Fibroblast of lung (primary cell): ENCODE data around the gene LGALS1. TPM values are rescaled to one million over a fixed set of nuclear protein-coding genes. Genes with fewer than 3 reads are reported as not detected.
A peak's percentile ranks its signal among the peaks of the same experiment; 100 is the strongest.

ENCODE experiments used
- DNase-seq, 2 donors: peaks; one replicate each; pipeline versions ENCODE4 v3.0.0 to v3.0.0-alpha.2; 2010; ENCODE audit warnings: low read depth in 2 of 2
- H2AFZ ChIP-seq: 2 replicates; pipeline ENCODE4 v1.5.1; 2012; ENCODE audit warnings: low read length, control low read depth, inconsistent platforms
- H3K27ac ChIP-seq: 2 replicates; pipeline ENCODE4 v1.5.1; 2011; ENCODE audit warnings: low read length, control low read depth; ENCODE audit not compliant: insufficient read depth
- H3K27me3 ChIP-seq: 2 replicates; pipeline ENCODE4 v1.5.1; 2011; ENCODE audit warnings: mild to moderate bottlenecking, low read length; ENCODE audit not compliant: control insufficient read depth, insufficient read depth
- H3K36me3 ChIP-seq: 2 replicates; pipeline ENCODE4 v1.5.1; 2011; ENCODE audit warnings: low read length; ENCODE audit not compliant: control insufficient read depth, insufficient read depth
- H3K4me1 ChIP-seq: 2 replicates; pipeline ENCODE4 v1.5.1; 2011; ENCODE audit warnings: low read length; ENCODE audit not compliant: control insufficient read depth, insufficient read depth; ENCODE audit errors: extremely low read depth
- H3K4me2 ChIP-seq: 2 replicates; pipeline ENCODE4 v1.5.1; 2011; ENCODE audit warnings: low read length, control low read depth; ENCODE audit not compliant: insufficient read depth; ENCODE audit errors: extremely low read depth
- H3K4me3 ChIP-seq, 4 experiments: fragments of 200-600 bp in 1 of 4; sonication (generic) in 1 of 4; replicated peaks in 1 of 4; 2 replicates each; pipeline ENCODE4 v1.5.1; 2011 to 2016; ENCODE audit warnings: low read length in 4 of 4, low read depth in 3 of 4, mild to moderate bottlenecking in 3 of 4, control low read depth in 2 of 4, inconsistent platforms in 1 of 4, mixed read lengths in 1 of 4; ENCODE audit not compliant: insufficient read depth in 1 of 4; ENCODE audit errors: control extremely low read depth in 1 of 4
- H3K79me2 ChIP-seq: 2 replicates; pipeline ENCODE4 v1.5.1; 2012; ENCODE audit warnings: mild to moderate bottlenecking, low read length, inconsistent platforms; ENCODE audit not compliant: control insufficient read depth, insufficient read depth
- H3K9ac ChIP-seq: 2 replicates; pipeline ENCODE4 v1.5.1; 2011; ENCODE audit warnings: mild to moderate bottlenecking, low read length, control low read depth; ENCODE audit not compliant: insufficient read depth
- H3K9me3 ChIP-seq: 2 replicates; pipeline ENCODE4 v1.5.1; 2012; ENCODE audit warnings: low read depth, low read length; ENCODE audit not compliant: control insufficient read depth, insufficient read depth
- H4K20me1 ChIP-seq: 2 replicates; pipeline ENCODE4 v1.5.1; 2011; ENCODE audit warnings: low read length; ENCODE audit not compliant: control insufficient read depth, insufficient read depth; ENCODE audit errors: extremely low read depth
- EZH2 ChIP-seq: IDR thresholded peaks from 2 replicates; pipeline ENCODE4 v1.5.1; 2012; ENCODE audit warnings: low read length, control low read depth, mild to moderate bottlenecking; ENCODE audit errors: missing control alignments
- polyA plus RNA-seq, 2 donors: library from polyadenylated mRNA; depleted of rRNA in 1 of 2; stranded (reverse) in 1 of 2; unstranded in 1 of 2; fragments of >200 nt; gene quantifications; 2 replicates each; pipeline ENCODE4 v1.2.1, GENCODE V29; 2011 to 2012; ENCODE audit warnings: missing spikeins in 1 of 2
- total RNA-seq: library from RNA; depleted of rRNA; stranded (reverse); fragments of >200 nt; gene quantifications from 2 replicates; pipeline ENCODE4 v1.2.1, GENCODE V29; 2014
- TF ChIP-seq, protein P1 (sequence below), 2 donors: IDR thresholded peaks in 1 of 2; conservative IDR thresholded peaks in 1 of 2; 1 replicate in 1 of 2; 2 replicates in 1 of 2; pipeline ENCODE4 v1.5.1; 2011 to 2012; ENCODE audit warnings: low read length in 2 of 2, control low read depth in 1 of 2, inconsistent platforms in 1 of 2, low read depth in 1 of 2, mild to moderate bottlenecking in 1 of 2

Gene LGALS1
- total and polyA plus RNA-seq, 2 donors (not counting 1 experiment from before 2014, with no cell fraction given) = 5,090 to 11,230 TPM

DNA sequence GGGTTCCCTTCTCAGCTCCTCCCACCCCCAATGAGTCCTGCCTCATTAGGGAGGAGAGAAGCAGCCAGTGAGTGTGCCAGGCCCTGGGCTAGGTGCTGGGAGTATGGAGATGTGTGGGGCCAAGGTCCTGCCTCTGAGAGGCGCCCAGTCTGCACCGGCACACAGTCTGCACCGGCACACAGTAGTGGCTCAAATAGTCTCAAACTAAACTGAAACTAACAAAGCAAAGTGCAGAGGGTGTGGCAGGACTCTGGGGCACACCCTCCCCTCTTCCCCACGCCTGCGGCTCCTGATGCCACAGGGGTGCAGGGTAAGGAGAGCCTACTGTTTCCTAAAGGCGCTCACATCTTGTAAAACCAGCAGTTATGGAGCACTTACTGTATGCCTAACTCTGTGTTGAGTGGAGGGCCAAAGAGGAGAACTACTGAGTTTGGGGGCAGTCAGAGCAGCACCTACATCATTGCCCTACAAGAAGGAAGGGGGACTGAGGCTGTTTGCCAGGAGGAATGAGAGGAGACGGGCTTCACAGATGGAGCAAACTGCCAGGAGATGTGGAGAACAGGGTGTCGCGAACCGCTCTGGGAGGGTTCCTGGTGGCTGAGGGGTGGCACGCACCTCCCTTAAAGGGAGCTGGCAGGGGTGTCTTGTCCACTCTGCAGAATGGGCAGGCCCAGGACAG, 36.9 kb upstream of the LGALS1 start:
- no peak for TF ChIP-seq EZH2
- TF ChIP-seq, protein P1, sequence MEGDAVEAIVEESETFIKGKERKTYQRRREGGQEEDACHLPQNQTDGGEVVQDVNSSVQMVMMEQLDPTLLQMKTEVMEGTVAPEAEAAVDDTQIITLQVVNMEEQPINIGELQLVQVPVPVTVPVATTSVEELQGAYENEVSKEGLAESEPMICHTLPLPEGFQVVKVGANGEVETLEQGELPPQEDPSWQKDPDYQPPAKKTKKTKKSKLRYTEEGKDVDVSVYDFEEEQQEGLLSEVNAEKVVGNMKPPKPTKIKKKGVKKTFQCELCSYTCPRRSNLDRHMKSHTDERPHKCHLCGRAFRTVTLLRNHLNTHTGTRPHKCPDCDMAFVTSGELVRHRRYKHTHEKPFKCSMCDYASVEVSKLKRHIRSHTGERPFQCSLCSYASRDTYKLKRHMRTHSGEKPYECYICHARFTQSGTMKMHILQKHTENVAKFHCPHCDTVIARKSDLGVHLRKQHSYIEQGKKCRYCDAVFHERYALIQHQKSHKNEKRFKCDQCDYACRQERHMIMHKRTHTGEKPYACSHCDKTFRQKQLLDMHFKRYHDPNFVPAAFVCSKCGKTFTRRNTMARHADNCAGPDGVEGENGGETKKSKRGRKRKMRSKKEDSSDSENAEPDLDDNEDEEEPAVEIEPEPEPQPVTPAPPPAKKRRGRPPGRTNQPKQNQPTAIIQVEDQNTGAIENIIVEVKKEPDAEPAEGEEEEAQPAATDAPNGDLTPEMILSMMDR (conservative IDR thresholded peaks at IDR 0.05 in 1 of 2, IDR thresholded peaks at IDR 0.05 in 1 of 2; ENCODE audit: low read depth in 1 of 2, low read length in 2 of 2) = no peak
- Histone ChIP-seq H3K4me1 (peaks cover 36% of the 10 kb centered on the region), H3K36me3 (peaks cover 3% of the 10 kb centered on the region), H3K27me3 (no peaks in the 10 kb centered on the region), H3K9me3 (no peaks in the 10 kb centered on the region), H3K27ac (no peak overlapping the region), H3K9ac (no peak overlapping the region), H4K20me1 (no peaks in the 10 kb centered on the region), H3K4me3 (peak overlapping the region in 2 of 4 experiments; percentile 42 to 64), H3K79me2 (no peaks in the 10 kb centered on the region), H3K4me2 (peak overlapping the region; percentile 13), H2AFZ (no peak overlapping the region)
- no peak for DNase-seq

DNA sequence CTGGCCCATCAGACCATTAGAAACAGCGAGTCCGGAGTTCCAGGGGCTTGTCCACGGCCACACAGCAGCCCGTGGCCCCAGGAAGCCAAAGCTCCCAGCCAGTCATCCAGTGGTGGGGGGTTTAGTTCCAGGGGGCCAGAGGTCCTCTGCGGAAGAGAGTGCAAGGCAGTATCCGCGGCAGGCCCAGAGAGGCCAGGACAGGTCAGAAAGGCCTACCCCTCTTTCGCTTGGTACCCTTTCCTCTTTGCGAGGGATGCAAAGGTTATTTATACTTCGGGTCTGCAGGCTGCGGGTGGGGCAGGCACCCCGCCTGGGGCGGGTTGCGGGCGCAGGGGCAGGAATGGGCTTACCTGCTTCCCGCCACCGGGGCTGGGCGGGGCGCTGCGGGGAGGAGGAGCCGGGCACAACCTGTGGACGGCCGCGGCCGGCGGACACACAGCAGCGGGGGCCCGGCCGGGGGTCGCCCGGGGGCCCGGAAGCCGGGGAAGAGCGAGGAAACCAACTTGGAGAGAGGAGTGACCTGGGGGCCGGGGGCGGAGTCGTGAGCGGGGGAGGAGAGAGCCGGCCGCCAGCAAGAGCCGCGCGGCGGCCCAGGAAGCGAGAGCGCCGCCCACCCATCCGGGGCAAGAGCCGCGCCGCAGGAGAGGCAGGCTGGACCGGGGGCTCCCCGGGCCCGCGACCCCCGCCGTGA, 36.2 kb upstream of the LGALS1 start, which contains the start of gene SH3BP1:
Gene SH3BP1, plus strand, starts transcription at position 600 of the 691 bp plus-strand sequence. CDS start 119 bp downstream, outside the sequence.
- Histone ChIP-seq H3K79me2 (no peaks in the 10 kb centered on the region), H3K4me3 (peak within 1 kb of the TSS; percentile 55 to 64 (median 56)), H3K4me2 (peak within 1 kb of the TSS; percentile 82), H2AFZ (no peak within 1 kb of the TSS), H3K36me3 (peaks cover 4% of the 10 kb centered on the region), H3K27ac (no peak within 1 kb of the TSS), H4K20me1 (no peaks in the 10 kb centered on the region), H3K9me3 (no peaks in the 10 kb centered on the region), H3K9ac (peak within 1 kb of the TSS; percentile 30), H3K4me1 (peaks cover 30% of the 10 kb centered on the region), H3K27me3 (no peaks in the 10 kb centered on the region)
- DNase-seq = peak; percentile 19 to 21
- TF ChIP-seq EZH2 = no peak
- TF ChIP-seq, protein P1 (conservative IDR thresholded peaks at IDR 0.05 in 1 of 2, IDR thresholded peaks at IDR 0.05 in 1 of 2; ENCODE audit: low read depth in 1 of 2, low read length in 2 of 2) = no peak

DNA sequence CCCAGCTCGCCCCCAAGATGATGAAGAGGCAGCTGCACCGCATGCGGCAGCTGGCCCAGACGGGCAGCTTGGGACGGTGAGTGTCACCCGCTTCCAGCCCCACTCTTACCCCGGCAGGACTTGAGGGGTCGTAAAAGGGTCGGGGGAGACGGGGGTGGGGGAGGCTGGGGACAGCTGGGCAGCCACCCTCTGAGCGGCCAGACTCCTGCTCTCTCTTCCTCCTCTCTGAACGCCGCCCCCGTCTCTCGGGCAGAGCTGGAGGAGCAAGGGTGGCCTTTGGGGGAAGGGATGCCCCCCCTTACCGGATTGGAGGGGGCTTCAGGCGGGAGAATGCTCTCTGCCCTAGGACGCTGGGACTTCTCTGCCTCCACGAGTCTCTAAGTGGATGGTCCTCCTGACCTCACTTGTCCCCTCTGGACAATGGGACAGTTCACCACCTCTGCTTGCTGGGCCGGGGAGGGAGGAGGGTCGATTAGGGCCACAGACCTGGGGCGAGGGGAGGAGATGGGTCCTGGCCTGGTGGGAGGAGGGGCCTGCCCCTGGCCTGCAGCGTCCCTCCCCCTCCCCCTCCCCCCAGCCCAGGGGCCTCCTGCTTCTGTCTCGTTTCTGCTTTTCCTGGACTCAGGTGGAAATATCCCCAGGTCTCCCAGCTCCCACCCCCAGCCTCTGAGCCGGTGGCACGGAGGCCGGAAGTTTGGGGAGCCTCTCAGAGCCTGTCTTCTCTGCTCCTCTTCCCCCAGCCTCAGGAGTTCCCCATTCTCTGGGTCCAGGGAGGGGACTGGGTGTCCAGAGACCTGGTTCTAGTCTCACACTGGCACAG, 35.5 kb upstream of the LGALS1 start:
- H3K79me2 ChIP-seq = no peaks in the 10 kb centered on the region
- H3K27me3 ChIP-seq = no peaks in the 10 kb centered on the region
- H3K4me3 ChIP-seq = peak overlapping the region; percentile 55 to 64 (median 56)
- H3K9me3 ChIP-seq = no peaks in the 10 kb centered on the region
- TF ChIP-seq, protein P1 (conservative IDR thresholded peaks at IDR 0.05 in 1 of 2, IDR thresholded peaks at IDR 0.05 in 1 of 2; ENCODE audit: low read depth in 1 of 2, low read length in 2 of 2) = no peak
- no peak for TF ChIP-seq EZH2
- no peak overlapping the region for H2AFZ ChIP-seq
- peaks cover 22% of the 10 kb centered on the region for H3K4me1 ChIP-seq
- H4K20me1 ChIP-seq = no peaks in the 10 kb centered on the region
- H3K4me2 ChIP-seq = peak overlapping the region; percentile 82
- H3K9ac ChIP-seq = peak overlapping the region; percentile 30
- no peak overlapping the region for H3K27ac ChIP-seq
- H3K36me3 ChIP-seq = peaks cover 4% of the 10 kb centered on the region
- no peak for DNase-seq
